BE2C (cell line): Measurements from ENCODE around the gene IFITM10.

Source experiments
- DNase-seq: peaks from one replicate; pipeline ENCODE4 v3.0.0-alpha.2; 2020
- H3K27me3 ChIP-seq: fragments of 250-450 bp; sonication (Bioruptor Pico); 2 replicates; pipeline ENCODE4 v1.5.1; 2020; ENCODE audit warnings: mild to moderate bottlenecking
- H3K36me3 ChIP-seq: fragments of 250-450 bp; sonication (Bioruptor Pico); 2 replicates; pipeline ENCODE4 v1.5.1; 2020; ENCODE audit warnings: mild to moderate bottlenecking
- H3K4me1 ChIP-seq: fragments of 250-450 bp; sonication (Bioruptor Pico); 2 replicates; pipeline ENCODE4 v1.5.1; 2020
- H3K4me3 ChIP-seq: 2 replicates; pipeline ENCODE4 v1.5.1; 2011; ENCODE audit warnings: low read depth, low read length
- H3K9me3 ChIP-seq: fragments of 250-450 bp; sonication (Bioruptor Pico); 2 replicates; pipeline ENCODE4 v1.5.1; 2020
- CTCF ChIP-seq: IDR thresholded peaks from 2 replicates; pipeline ENCODE4 v1.5.1; 2012; ENCODE audit warnings: mild to moderate bottlenecking, low read depth, low read length

Gene IFITM10

DNA sequence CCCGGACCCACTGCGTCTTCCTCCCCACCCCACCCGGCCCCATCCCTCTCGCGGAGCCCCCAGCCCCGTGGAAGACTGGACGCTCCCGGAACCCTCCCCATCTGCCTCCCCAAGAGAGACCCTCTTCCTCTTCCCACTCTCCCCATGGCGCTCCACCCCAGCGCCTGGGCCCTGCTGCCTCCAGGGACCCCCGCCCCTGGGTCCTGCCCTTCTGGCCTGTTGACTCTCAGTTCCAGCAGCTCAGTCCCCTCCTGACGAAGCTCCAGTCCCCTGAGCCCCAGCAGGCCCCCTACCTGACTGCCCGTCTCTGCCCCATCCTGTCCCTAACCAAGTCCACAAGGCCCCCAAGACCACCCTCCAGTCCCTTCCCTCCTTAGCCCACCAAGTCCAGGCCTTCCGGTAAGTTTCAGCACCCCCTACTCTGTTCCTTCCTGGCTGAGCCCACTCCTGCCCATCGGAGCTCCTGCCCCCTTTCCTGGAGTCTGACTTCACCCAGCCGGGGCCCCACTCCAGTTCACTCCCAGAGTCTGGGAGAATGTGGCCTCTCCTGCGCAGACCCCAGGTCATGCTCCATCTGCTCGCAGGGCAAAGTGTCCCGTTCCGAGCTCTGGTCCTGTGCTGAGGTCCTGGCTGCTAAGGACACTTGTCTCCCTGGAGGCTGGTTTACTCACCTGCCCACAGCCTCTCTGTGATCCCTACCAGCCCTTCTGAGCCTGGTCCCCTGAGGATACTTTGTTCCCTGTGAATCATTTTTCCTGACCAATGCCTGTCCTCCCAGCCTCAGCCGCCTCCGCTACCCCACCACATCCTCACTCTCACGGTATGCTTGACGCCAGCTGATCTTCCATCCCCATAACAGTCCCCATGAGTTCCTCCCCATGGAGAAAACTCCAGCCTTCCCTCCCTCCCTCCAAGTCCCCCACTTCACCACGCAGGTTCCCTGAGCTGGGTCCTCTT is 722 bp downstream of the IFITM10 start:
- Histone ChIP-seq H3K36me3 (no peaks in the 10 kb centered on the region), H3K4me1 (peaks cover 7% of the 10 kb centered on the region; the same call in 1 of the 2 replicates), H3K27me3 (peaks cover 22% of the 10 kb centered on the region), H3K9me3 (no peaks in the 10 kb centered on the region), H3K4me3 (no peak overlapping the region)
- TF ChIP-seq CTCF: no peak
- no peak for DNase-seq

DNA sequence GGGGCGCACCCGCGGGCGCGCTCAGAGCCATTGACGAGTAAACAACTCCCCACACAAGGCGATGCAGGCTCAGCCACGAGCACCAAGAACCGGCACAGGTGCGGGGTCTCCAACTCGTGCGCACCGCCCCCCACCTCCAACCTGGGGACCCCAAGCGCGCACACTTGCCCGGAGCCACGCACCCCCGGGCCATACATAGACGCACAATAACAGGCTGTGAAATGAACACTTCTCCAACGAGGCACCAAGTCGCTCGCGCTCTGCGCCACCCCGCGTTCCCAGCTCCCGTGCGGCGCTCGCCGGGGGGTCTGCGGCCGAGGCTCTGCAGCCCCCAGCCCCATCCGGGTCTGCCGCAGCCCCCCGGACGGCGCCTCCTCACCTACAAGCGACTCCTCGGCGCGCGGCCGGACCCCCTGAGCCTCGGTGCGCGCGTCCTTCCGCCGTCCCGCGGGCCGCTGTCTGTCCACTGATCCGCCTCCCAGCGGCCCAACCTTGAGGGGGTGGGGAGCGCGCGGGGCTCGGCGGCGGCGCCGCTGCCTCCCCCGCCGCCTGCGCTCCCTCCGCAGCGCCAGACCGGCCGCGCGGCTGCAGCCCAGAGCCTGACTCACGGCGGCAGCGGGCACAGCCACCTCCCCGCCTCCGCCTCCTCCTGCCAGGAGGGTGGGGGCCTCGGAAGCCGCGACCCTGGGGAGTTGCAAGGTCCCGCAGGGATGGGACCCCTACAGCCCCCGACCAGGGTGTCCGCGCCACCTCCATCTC is 1.6 kb downstream of the IFITM10 start:
- H3K27me3 ChIP-seq: peaks cover 22% of the 10 kb centered on the region
- TF ChIP-seq CTCF: no peak
- no peaks in the 10 kb centered on the region for H3K36me3 ChIP-seq
- peaks cover 7% of the 10 kb centered on the region; the same call in 1 of the 2 replicates for H3K4me1 ChIP-seq
- DNase-seq: no peak
- H3K4me3 ChIP-seq: no peak overlapping the region
- H3K9me3 ChIP-seq: no peaks in the 10 kb centered on the region

DNA sequence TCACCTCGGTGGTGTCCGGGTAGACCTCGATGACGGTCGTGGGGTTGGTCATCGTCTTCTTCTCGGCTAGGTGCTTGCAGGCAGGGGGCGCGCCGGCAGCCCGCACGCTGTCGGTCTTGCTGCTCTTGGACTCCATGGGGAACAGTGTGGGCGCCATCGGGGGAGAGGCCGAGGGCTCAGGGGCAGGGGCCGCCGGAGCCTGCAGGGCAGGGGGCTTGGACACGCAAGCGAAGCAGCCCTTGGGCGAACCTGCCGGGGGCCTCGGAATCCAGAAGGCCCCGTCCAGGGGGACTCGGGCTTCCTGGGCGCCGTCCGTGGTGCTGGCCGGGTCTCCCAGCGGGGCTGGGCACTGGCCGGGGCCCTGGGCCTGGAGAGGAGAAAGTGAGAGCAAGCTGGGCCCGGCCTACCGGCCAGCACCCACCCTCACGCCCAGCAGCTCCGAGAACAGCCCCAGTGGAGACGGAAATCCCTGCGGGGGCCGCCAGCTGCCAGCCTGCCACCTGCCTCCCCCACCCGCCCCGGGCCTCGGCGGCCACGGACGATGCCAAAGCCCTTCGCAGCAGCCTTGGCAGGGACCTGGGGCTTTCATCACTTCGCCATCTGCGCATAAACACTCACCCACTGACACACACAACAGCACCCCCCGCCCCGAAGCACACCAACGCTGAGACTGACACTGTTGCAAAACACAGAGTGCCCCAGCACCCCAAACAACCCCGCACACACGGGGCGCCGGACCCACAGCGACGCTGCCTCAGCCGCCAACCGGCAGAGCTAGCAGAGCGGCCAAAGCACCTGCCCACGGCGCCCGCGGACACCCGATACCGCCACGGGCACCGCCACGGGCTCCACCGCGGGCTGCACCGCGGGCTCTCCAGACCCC is 2.4 kb downstream of the IFITM10 start:
- Histone ChIP-seq H3K4me1 (peaks cover 7% of the 10 kb centered on the region; the same call in 1 of the 2 replicates), H3K4me3 (no peak overlapping the region)
- no peak for TF ChIP-seq CTCF

GRCh38 chr11:1746956-1747752 is 3.2 kb downstream of the IFITM10 start:
- H3K27me3 ChIP-seq: peaks cover 22% of the 10 kb centered on the region
- H3K4me1 ChIP-seq: peaks cover 4% of the 10 kb centered on the region; the same call in 1 of the 2 replicates
- no peak for DNase-seq
- H3K9me3 ChIP-seq: no peaks in the 10 kb centered on the region
- no peaks in the 10 kb centered on the region for H3K36me3 ChIP-seq
- TF ChIP-seq CTCF: no peak
- H3K4me3 ChIP-seq: no peak overlapping the region

More for the DNA sequence above, 2.4 kb downstream of the IFITM10 start:
- no peaks in the 10 kb centered on the region for H3K9me3 ChIP-seq
- peaks cover 22% of the 10 kb centered on the region for H3K27me3 ChIP-seq
- H3K36me3 ChIP-seq: no peaks in the 10 kb centered on the region
- no peak for DNase-seq

DNA sequence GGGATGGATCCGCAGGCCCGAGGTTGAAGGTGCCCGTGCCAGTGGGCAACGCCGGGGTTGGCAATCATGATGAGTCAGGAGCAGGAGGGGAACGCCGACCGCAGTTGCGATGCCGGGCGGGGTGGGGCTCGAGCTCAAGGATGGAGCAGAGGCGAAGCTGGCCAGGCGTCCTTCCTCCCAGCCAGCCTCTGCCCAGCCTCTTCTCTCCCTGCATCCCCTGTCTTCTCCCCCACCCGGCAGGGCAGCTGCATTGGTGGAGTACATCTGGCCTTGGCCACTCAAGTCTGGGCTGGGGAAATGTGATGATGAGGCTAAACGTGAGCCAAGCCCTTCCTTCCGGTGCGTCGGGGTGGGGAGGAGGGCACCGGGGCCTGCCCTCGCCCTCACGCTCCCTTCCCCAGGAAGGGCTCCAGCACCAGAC is 3.9 kb downstream of the IFITM10 start:
- no peaks in the 10 kb centered on the region for H3K9me3 ChIP-seq
- no peak for DNase-seq
- H3K4me1 ChIP-seq: no peaks in the 10 kb centered on the region; the same call in 1 of the 2 replicates

More for the DNA sequence above, 3.9 kb downstream of the IFITM10 start:
- no peak for TF ChIP-seq CTCF
- Histone ChIP-seq H3K4me3 (no peak overlapping the region), H3K27me3 (peaks cover 22% of the 10 kb centered on the region), H3K36me3 (no peaks in the 10 kb centered on the region)
